ENCODE data around the gene LDB2.

LDB2 gene

GRCh38 chr4:16754104-16754503, 144.3 kb downstream of the LDB2 start:
- no peak for TF ChIP-seq EP300 (IDR thresholded peaks at IDR 0.05; ENCODE audit: borderline replicate concordance)
- TF ChIP-seq ZBTB7A (IDR thresholded peaks at IDR 0.05; ENCODE audit: low read depth) = no peak
- TF ChIP-seq CREB1 (IDR thresholded peaks at IDR 0.05; ENCODE audit: low read depth) = no peak
- TF ChIP-seq TCF12 (IDR thresholded peaks at IDR 0.05; ENCODE audit: low read depth) = no peak
- no peak for TF ChIP-seq FOXM1 (IDR thresholded peaks at IDR 0.05; ENCODE audit: borderline replicate concordance, low read depth)
- TF ChIP-seq EGR1 (IDR thresholded peaks at IDR 0.05) = no peak
- TF ChIP-seq TEAD4 (IDR thresholded peaks at IDR 0.05) = no peak

GRCh38 chr4:16752150-16752549, 146.3 kb downstream of the LDB2 start:
- TF ChIP-seq MAX (IDR thresholded peaks at IDR 0.05) (no peak), CEBPB (IDR thresholded peaks at IDR 0.05) (no peak), TEAD4 (IDR thresholded peaks at IDR 0.05) (no peak), REST (IDR thresholded peaks at IDR 0.05; ENCODE audit: low read depth) (no peak), CREB1 (IDR thresholded peaks at IDR 0.05; ENCODE audit: low read depth) (no peak), EP300 (IDR thresholded peaks at IDR 0.05; ENCODE audit: borderline replicate concordance) (no peak), TAF1 (IDR thresholded peaks at IDR 0.05; ENCODE audit: low read depth) (no peak)

GRCh38 chr4:16750882-16751642, 147.4 kb downstream of the LDB2 start:
- no peak for TF ChIP-seq MAX (IDR thresholded peaks at IDR 0.05)
- TF ChIP-seq FOXM1 (IDR thresholded peaks at IDR 0.05; ENCODE audit: borderline replicate concordance, low read depth) = no peak
- TF ChIP-seq CEBPB (IDR thresholded peaks at IDR 0.05) = no peak
- TF ChIP-seq NFIC (IDR thresholded peaks at IDR 0.05) = no peak
- no peak for TF ChIP-seq TAF1 (IDR thresholded peaks at IDR 0.05; ENCODE audit: low read depth)
- TF ChIP-seq YY1 (IDR thresholded peaks at IDR 0.05; ENCODE audit: low read depth) = no peak
- no peak for TF ChIP-seq EGR1 (IDR thresholded peaks at IDR 0.05)
- no peak for TF ChIP-seq CREB1 (IDR thresholded peaks at IDR 0.05; ENCODE audit: low read depth)
- TF ChIP-seq RAD21 (IDR thresholded peaks at IDR 0.05; ENCODE audit: low read depth) = no peak
- TF ChIP-seq EP300 (IDR thresholded peaks at IDR 0.05; ENCODE audit: borderline replicate concordance) = no peak
- TF ChIP-seq TEAD4 (IDR thresholded peaks at IDR 0.05) = no peak
- no peak for TF ChIP-seq USF1 (IDR thresholded peaks at IDR 0.05)

GRCh38 chr4:16750216-16750615, 148.2 kb downstream of the LDB2 start:
- no peak for TF ChIP-seq YY1 (IDR thresholded peaks at IDR 0.05; ENCODE audit: low read depth)
- no peak for TF ChIP-seq NFIC (IDR thresholded peaks at IDR 0.05)
- TF ChIP-seq RAD21 (IDR thresholded peaks at IDR 0.05; ENCODE audit: low read depth) = no peak
- TF ChIP-seq REST (IDR thresholded peaks at IDR 0.05; ENCODE audit: low read depth) = no peak
- no peak for TF ChIP-seq FOXM1 (IDR thresholded peaks at IDR 0.05; ENCODE audit: borderline replicate concordance, low read depth)
- no peak for TF ChIP-seq EP300 (IDR thresholded peaks at IDR 0.05; ENCODE audit: borderline replicate concordance)
- TF ChIP-seq USF1 (IDR thresholded peaks at IDR 0.05) = no peak
- TF ChIP-seq TEAD4 (IDR thresholded peaks at IDR 0.05) = no peak
- TF ChIP-seq ZBTB7A (IDR thresholded peaks at IDR 0.05; ENCODE audit: low read depth) = no peak
- TF ChIP-seq MAX (IDR thresholded peaks at IDR 0.05) = no peak
- TF ChIP-seq TAF1 (IDR thresholded peaks at IDR 0.05; ENCODE audit: low read depth) = no peak
- TF ChIP-seq CEBPB (IDR thresholded peaks at IDR 0.05) = no peak

- TF ChIP-seq RAD21 (IDR thresholded peaks at IDR 0.05; ENCODE audit: low read depth) (no peak), NFIC (IDR thresholded peaks at IDR 0.05) (no peak), USF1 (IDR thresholded peaks at IDR 0.05) (no peak), EGR1 (IDR thresholded peaks at IDR 0.05) (no peak), YY1 (IDR thresholded peaks at IDR 0.05; ENCODE audit: low read depth) (no peak), FOXM1 (IDR thresholded peaks at IDR 0.05; ENCODE audit: borderline replicate concordance, low read depth) (no peak), CEBPB (IDR thresholded peaks at IDR 0.05) (no peak), TEAD4 (IDR thresholded peaks at IDR 0.05) (no peak), MAX (IDR thresholded peaks at IDR 0.05) (no peak), REST (IDR thresholded peaks at IDR 0.05; ENCODE audit: low read depth) (no peak), TAF1 (IDR thresholded peaks at IDR 0.05; ENCODE audit: low read depth) (no peak), CREB1 (IDR thresholded peaks at IDR 0.05; ENCODE audit: low read depth) (no peak), EP300 (IDR thresholded peaks at IDR 0.05; ENCODE audit: borderline replicate concordance) (no peak), ZBTB7A (IDR thresholded peaks at IDR 0.05; ENCODE audit: low read depth) (no peak), TCF12 (IDR thresholded peaks at IDR 0.05; ENCODE audit: low read depth) (no peak)
Measured at GRCh38 chr4:16745887-16746286, 152.6 kb downstream of the LDB2 start.
